Activated CD8-positive, alpha-beta memory T cell treated with anti-CD3 and anti-CD28 coated beads for 36 hours (primary cell): Measurements from ENCODE around the gene TMEM207. TPM values are rescaled to one million over a fixed set of nuclear protein-coding genes. Genes with fewer than 3 reads are reported as not detected.

Experiments
- CTCF ChIA-PET: fragments of 350-600 bp; sonication (Branson Sonifier 250); formaldehyde crosslinking; loops from one replicate; lab custom pipeline; 2021; ENCODE audit warnings: antibody characterized with exemption; lab: Charles Lee
- POLR2A ChIA-PET: fragments of 350-600 bp; sonication (Branson Sonifier 250); formaldehyde crosslinking; loops from one replicate; lab custom pipeline; 2021; ENCODE audit warnings: antibody characterized with exemption; lab: Charles Lee
- total RNA-seq, 2 experiments: library from RNA; stranded (reverse); gene quantifications; one replicate each; pipeline ENCODE4 v1.2.3, GENCODE V29; 2021

Gene TMEM207
- total RNA-seq, 2 experiments from 2014 or later, result not detected

- ChIA-PET CTCF (no interaction called here), POLR2A (no interaction called here)
Measured at GRCh38 chr3:190396001-190396400, 53.7 kb downstream of the TMEM207 start.

GRCh38 chr3:190388703-190389102 is 61.0 kb downstream of the TMEM207 start:
- CTCF ChIA-PET, result no interaction called here
- POLR2A ChIA-PET, result no interaction called here

- ChIA-PET POLR2A (no interaction called here), CTCF (no interaction called here)
Measured at GRCh38 chr3:190387578-190388213, 62.0 kb downstream of the TMEM207 start, which contains the start of gene CLDN16. CLDN16 (plus strand) TSS chr3:190388163; CDS start chr3:190388330, 167 bp downstream.

GRCh38 chr3:190385731-190386688 is 63.7 kb downstream of the TMEM207 start:
- POLR2A ChIA-PET, result no interaction called here
- CTCF ChIA-PET, result no interaction called here

GRCh38 chr3:190384309-190384756 is 65.4 kb downstream of the TMEM207 start:
- POLR2A ChIA-PET, result no interaction called here
- CTCF ChIA-PET, result no interaction called here

GRCh38 chr3:190382082-190382481 is 67.6 kb downstream of the TMEM207 start:
- POLR2A ChIA-PET, result no interaction called here
- CTCF ChIA-PET, result no interaction called here

- POLR2A ChIA-PET, result no interaction called here
Measured at GRCh38 chr3:190381441-190381840, 68.3 kb downstream of the TMEM207 start.

GRCh38 chr3:190380184-190380583 is 69.5 kb downstream of the TMEM207 start:
- CTCF ChIA-PET, result no interaction called here
- POLR2A ChIA-PET, result no interaction called here

More at GRCh38 chr3:190381441-190381840, 68.3 kb downstream of the TMEM207 start:
- CTCF ChIA-PET, result no interaction called here

Other genes with a start within 250 kb of the TMEM207 start
- gene CLDN1, start 127.5 kb downstream of the TMEM207 start, total RNA-seq, result under 1 TPM; 0.13 to 0.19 TPM
- gene CLDN16, start 61.7 kb downstream of the TMEM207 start, total RNA-seq, result not detected
- 10 to 100 TPM in 1 of 2 experiments, 1 to 10 TPM in 1; 9.0 to 11.1 TPM for gene IL1RAP, start 64.2 kb upstream of the TMEM207 start, total RNA-seq